IMR-90 (cell line): Measurements from ENCODE around the gene ADAMTS17.

Experiments used
- CTCF ChIP-seq: conservative IDR thresholded peaks from 2 replicates; pipeline ENCODE4 v1.5.1; 2012; ENCODE audit warnings: mild to moderate bottlenecking, low read depth, low read length, improper control_type of control experiment
- FOS ChIP-seq: fragments of 150-350 bp; IDR thresholded peaks from 2 replicates; pipeline ENCODE4 v1.6.1; 2016; ENCODE audit warnings: low read depth, low read length
- MAZ ChIP-seq: IDR thresholded peaks from 2 replicates; pipeline ENCODE4 v1.6.1; 2012; ENCODE audit warnings: low read depth, mild to moderate bottlenecking, low read length, improper control_type of control experiment, moderate library complexity, borderline replicate concordance
- POLR2A ChIP-seq: IDR thresholded peaks from 2 replicates; pipeline ENCODE4 v1.6.1; 2012; ENCODE audit warnings: mild to moderate bottlenecking, low read depth, low read length
- RAD21 ChIP-seq: IDR thresholded peaks from 2 replicates; pipeline ENCODE4 v1.6.1; 2012; ENCODE audit warnings: low read length, improper control_type of control experiment
- RFX5 ChIP-seq: IDR thresholded peaks from 2 replicates; pipeline ENCODE4 v1.8.0; 2012; ENCODE audit warnings: low read depth, mild to moderate bottlenecking, low read length, moderate library complexity
- USF2 ChIP-seq: fragments of 150-350 bp; IDR thresholded peaks from 2 replicates; pipeline ENCODE4 v1.6.1; 2017; ENCODE audit warnings: mild to moderate bottlenecking, antibody characterized with exemption, low read length, low read depth

GRCh38 chr15:100134586-100134985 lies 207.2 kb downstream of the ADAMTS17 start:
- TF ChIP-seq USF2 (no peak), CTCF (no peak), RAD21 (no peak), POLR2A (no peak), RFX5 (no peak), FOS (no peak), MAZ (no peak)
